ENCODE measurements around the gene EEPD1. TPM values are rescaled to one million over a fixed set of nuclear protein-coding genes. Genes with fewer than 3 reads are reported as not detected.

The EEPD1 gene
- total RNA-seq, 1 donor from 2014 or later: 5.4 TPM

DNA sequence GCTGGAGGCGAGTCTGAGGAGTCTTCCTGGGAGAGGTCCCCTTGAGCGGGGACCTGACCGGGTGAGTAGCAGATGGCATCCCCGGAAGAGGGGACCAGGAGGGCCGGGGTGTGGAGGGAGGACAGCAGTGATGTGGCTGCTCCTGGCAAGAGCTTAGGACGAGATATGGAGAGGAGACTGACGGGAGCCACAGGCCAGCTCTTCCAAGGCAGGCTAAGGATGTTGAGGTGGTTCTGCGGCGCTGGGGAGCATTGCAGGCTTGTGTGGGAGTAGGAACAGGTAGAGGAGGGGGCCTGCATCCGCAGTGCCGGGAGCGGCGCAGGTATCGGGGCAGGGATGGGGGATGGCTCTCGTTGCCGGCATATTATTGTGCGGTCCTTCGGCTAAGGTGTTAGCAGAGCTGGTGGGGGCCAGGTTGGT is 159.9 kb downstream of the EEPD1 start:
- H3K36me3 Mint-ChIP-seq (ENCODE audit: low read depth, unreplicated experiment): no peaks in the 10 kb centered on the region
- no peak overlapping the region for H3K27ac ChIP-seq (ENCODE audit: low read depth, low read length)
- H4K20me1 ChIP-seq (ENCODE audit: insufficient read depth, low read length): no peaks in the 10 kb centered on the region
- H3K36me3 ChIP-seq (ENCODE audit: insufficient read depth, low read length): no peaks in the 10 kb centered on the region
- peaks cover 2% of the 10 kb centered on the region for H3K9me3 Mint-ChIP-seq (ENCODE audit: unreplicated experiment)
- no peak overlapping the region for H3K4me3 ChIP-seq (ENCODE audit: insufficient read depth, low read depth, low read length)
- no peaks in the 10 kb centered on the region for H3K9me3 ChIP-seq (ENCODE audit: insufficient read depth, low read depth, low read length)
- no peak for FAIRE-seq
- H3K27ac Mint-ChIP-seq (ENCODE audit: unreplicated experiment): no peak overlapping the region
- peaks cover 3% of the 10 kb centered on the region for H3K27me3 ChIP-seq (ENCODE audit: insufficient read depth, low read length)
- H3K4me2 ChIP-seq (ENCODE audit: low read length): no peak overlapping the region
- H3K9ac ChIP-seq (ENCODE audit: low read length): no peak overlapping the region
- H3K79me2 ChIP-seq (ENCODE audit: insufficient read depth, low read length): no peaks in the 10 kb centered on the region
- DNase-seq (ENCODE audit: low read depth): no peak
- peaks cover 4% of the 10 kb centered on the region for H3K4me1 Mint-ChIP-seq (ENCODE audit: low read depth, unreplicated experiment)
- H3K27me3 Mint-ChIP-seq (ENCODE audit: low read depth, unreplicated experiment): peaks cover 18% of the 10 kb centered on the region
- no peaks in the 10 kb centered on the region for H3K4me1 ChIP-seq (ENCODE audit: insufficient read depth, low read length)
- no peak overlapping the region for H3K4me3 Mint-ChIP-seq (ENCODE audit: unreplicated experiment)
- H2AFZ ChIP-seq (ENCODE audit: low read depth, low read length): no peak overlapping the region
- no peak for TF ChIP-seq EZH2 (IDR thresholded peaks at IDR 0.05; ENCODE audit: insufficient read depth, low read length)
- TF ChIP-seq, protein P1, sequence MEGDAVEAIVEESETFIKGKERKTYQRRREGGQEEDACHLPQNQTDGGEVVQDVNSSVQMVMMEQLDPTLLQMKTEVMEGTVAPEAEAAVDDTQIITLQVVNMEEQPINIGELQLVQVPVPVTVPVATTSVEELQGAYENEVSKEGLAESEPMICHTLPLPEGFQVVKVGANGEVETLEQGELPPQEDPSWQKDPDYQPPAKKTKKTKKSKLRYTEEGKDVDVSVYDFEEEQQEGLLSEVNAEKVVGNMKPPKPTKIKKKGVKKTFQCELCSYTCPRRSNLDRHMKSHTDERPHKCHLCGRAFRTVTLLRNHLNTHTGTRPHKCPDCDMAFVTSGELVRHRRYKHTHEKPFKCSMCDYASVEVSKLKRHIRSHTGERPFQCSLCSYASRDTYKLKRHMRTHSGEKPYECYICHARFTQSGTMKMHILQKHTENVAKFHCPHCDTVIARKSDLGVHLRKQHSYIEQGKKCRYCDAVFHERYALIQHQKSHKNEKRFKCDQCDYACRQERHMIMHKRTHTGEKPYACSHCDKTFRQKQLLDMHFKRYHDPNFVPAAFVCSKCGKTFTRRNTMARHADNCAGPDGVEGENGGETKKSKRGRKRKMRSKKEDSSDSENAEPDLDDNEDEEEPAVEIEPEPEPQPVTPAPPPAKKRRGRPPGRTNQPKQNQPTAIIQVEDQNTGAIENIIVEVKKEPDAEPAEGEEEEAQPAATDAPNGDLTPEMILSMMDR (IDR thresholded peaks at IDR 0.05; ENCODE audit: insufficient read depth, low read depth, low read length): no peak

DNA sequence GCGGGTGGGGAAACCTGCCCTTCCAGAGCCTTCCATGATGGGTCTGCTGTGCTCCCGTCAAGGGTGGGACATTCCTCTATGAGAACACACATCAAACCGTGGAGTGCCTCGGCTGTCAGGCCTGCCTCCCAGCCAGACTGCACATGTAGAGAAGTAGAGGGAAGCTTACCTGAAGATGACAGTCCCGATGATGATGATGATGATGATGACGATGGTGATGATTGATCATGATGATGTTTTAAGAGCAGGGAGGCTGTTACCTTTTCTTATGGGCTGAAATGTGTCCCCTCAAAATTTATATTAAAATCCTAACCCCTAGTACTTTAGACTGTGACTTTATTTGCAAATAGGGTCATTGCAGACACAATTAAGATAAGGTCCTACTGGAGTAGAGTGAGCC is 160.6 kb downstream of the EEPD1 start:
- no peak for DNase-seq (ENCODE audit: low read depth)
- FAIRE-seq: no peak
- Histone ChIP-seq H3K4me1 (ENCODE audit: insufficient read depth, low read length) (no peaks in the 10 kb centered on the region), H3K27me3 (ENCODE audit: insufficient read depth, low read length) (peaks cover 3% of the 10 kb centered on the region), H3K36me3 (ENCODE audit: insufficient read depth, low read length) (no peaks in the 10 kb centered on the region), H3K4me3 (ENCODE audit: insufficient read depth, low read depth, low read length) (no peak overlapping the region), H3K9me3 (ENCODE audit: insufficient read depth, low read depth, low read length) (no peaks in the 10 kb centered on the region), H3K4me2 (ENCODE audit: low read length) (no peak overlapping the region), H4K20me1 (ENCODE audit: insufficient read depth, low read length) (no peaks in the 10 kb centered on the region), H3K9ac (ENCODE audit: low read length) (no peak overlapping the region), H3K27ac (ENCODE audit: low read depth, low read length) (no peak overlapping the region), H2AFZ (ENCODE audit: low read depth, low read length) (no peak overlapping the region), H3K79me2 (ENCODE audit: insufficient read depth, low read length) (no peaks in the 10 kb centered on the region)
- no peaks in the 10 kb centered on the region for H3K4me1 Mint-ChIP-seq (ENCODE audit: low read depth, unreplicated experiment)
- H3K27me3 Mint-ChIP-seq (ENCODE audit: low read depth, unreplicated experiment): peaks cover 18% of the 10 kb centered on the region
- H3K36me3 Mint-ChIP-seq (ENCODE audit: low read depth, unreplicated experiment): no peaks in the 10 kb centered on the region
- H3K4me3 Mint-ChIP-seq (ENCODE audit: unreplicated experiment): no peak overlapping the region
- H3K9me3 Mint-ChIP-seq (ENCODE audit: unreplicated experiment): peaks cover 2% of the 10 kb centered on the region
- no peak overlapping the region for H3K27ac Mint-ChIP-seq (ENCODE audit: unreplicated experiment)
- TF ChIP-seq, protein P1 (IDR thresholded peaks at IDR 0.05; ENCODE audit: insufficient read depth, low read depth, low read length): no peak
- TF ChIP-seq EZH2 (IDR thresholded peaks at IDR 0.05; ENCODE audit: insufficient read depth, low read length): no peak

DNA sequence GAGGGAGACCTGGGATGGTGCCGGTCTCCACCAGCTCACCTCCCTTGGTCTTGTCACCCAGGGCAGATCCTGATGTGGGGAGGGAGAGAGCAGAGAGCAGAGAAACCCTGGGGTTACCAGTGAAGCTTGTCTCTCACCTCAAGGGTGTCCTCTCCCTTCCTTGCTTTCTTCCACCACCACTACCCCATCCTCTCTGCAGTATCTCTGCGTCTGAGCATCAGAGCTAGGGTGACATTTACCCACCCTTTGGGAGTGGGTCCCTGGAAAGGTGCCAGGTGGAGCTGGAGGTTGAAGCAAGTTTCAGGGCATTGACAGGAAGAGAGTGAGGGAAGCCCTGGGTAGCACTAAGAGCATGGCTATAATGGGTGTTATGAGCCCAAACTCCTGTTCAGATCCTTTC is 161.4 kb downstream of the EEPD1 start:
- no peak for FAIRE-seq
- no peak overlapping the region for H3K27ac ChIP-seq (ENCODE audit: low read depth, low read length)
- H3K4me1 ChIP-seq (ENCODE audit: insufficient read depth, low read length): no peaks in the 10 kb centered on the region
- no peaks in the 10 kb centered on the region for H3K36me3 Mint-ChIP-seq (ENCODE audit: low read depth, unreplicated experiment)
- H2AFZ ChIP-seq (ENCODE audit: low read depth, low read length): no peak overlapping the region
- no peaks in the 10 kb centered on the region for H3K27me3 ChIP-seq (ENCODE audit: insufficient read depth, low read length)
- no peak overlapping the region for H3K27ac Mint-ChIP-seq (ENCODE audit: unreplicated experiment)
- no peaks in the 10 kb centered on the region for H3K36me3 ChIP-seq (ENCODE audit: insufficient read depth, low read length)
- H3K4me1 Mint-ChIP-seq (ENCODE audit: low read depth, unreplicated experiment): no peaks in the 10 kb centered on the region
- H3K4me3 ChIP-seq (ENCODE audit: insufficient read depth, low read depth, low read length): no peak overlapping the region
- peaks cover 18% of the 10 kb centered on the region for H3K27me3 Mint-ChIP-seq (ENCODE audit: low read depth, unreplicated experiment)
- no peak overlapping the region for H3K4me2 ChIP-seq (ENCODE audit: low read length)
- H3K4me3 Mint-ChIP-seq (ENCODE audit: unreplicated experiment): no peak overlapping the region
- no peaks in the 10 kb centered on the region for H3K79me2 ChIP-seq (ENCODE audit: insufficient read depth, low read length)
- H3K9ac ChIP-seq (ENCODE audit: low read length): no peak overlapping the region
- H4K20me1 ChIP-seq (ENCODE audit: insufficient read depth, low read length): no peaks in the 10 kb centered on the region
- no peak for DNase-seq (ENCODE audit: low read depth)
- TF ChIP-seq, protein P1 (IDR thresholded peaks at IDR 0.05; ENCODE audit: insufficient read depth, low read depth, low read length): no peak
- no peak for TF ChIP-seq EZH2 (IDR thresholded peaks at IDR 0.05; ENCODE audit: insufficient read depth, low read length)
- no peaks in the 10 kb centered on the region for H3K9me3 ChIP-seq (ENCODE audit: insufficient read depth, low read depth, low read length)
- peaks cover 2% of the 10 kb centered on the region for H3K9me3 Mint-ChIP-seq (ENCODE audit: unreplicated experiment)

Measured in astrocyte (in vitro differentiated cells and primary cell).